Forelimb muscle (tissue), 1 donor: Measurements from ENCODE around the gene CDH8. TPM values are rescaled to one million over a fixed set of nuclear protein-coding genes. Genes with fewer than 3 reads are reported as not detected.
"Not testable (repeated sequence)": the region's sequence is repeated elsewhere in the genome, so short reads cannot be mapped to it uniquely, and the experiment has no call there.

Experiments
- DNase-seq: peaks from one replicate; pipeline ENCODE4 v3.0.0-alpha.2; 2013; ENCODE audit warnings: low read depth
- polyA plus RNA-seq: library from polyadenylated mRNA; unstranded; fragments of 120-200 nt; gene quantifications from one replicate; pipeline ENCODE4 v1.2.1, GENCODE V29; 2013; ENCODE audit not compliant: insufficient read length

CDH8 gene
- polyA plus RNA-seq, 1 donor: 1.4 TPM

GRCh38 chr16:61797296-61797795, 238.9 kb downstream of the CDH8 start:
- DNase-seq: no peak

GRCh38 chr16:61792194-61792909, 243.9 kb downstream of the CDH8 start:
- DNase-seq: no peak

GRCh38 chr16:61791464-61791863, 244.8 kb downstream of the CDH8 start:
- no peak for DNase-seq

GRCh38 chr16:61781855-61782254, 254.4 kb downstream of the CDH8 start:
- not testable (repeated sequence) for DNase-seq

GRCh38 chr16:61780161-61780560, 256.1 kb downstream of the CDH8 start:
- DNase-seq: no peak

- DNase-seq: no peak
Measured at GRCh38 chr16:61770301-61770700, 265.9 kb downstream of the CDH8 start.

GRCh38 chr16:61763991-61764390, 272.2 kb downstream of the CDH8 start:
- no peak for DNase-seq

GRCh38 chr16:61763013-61763412, 273.2 kb downstream of the CDH8 start:
- no peak for DNase-seq

- DNase-seq: no peak
Measured at GRCh38 chr16:61730997-61731396, 305.2 kb downstream of the CDH8 start.

- no peak for DNase-seq
Measured at GRCh38 chr16:61726701-61727100, 309.5 kb downstream of the CDH8 start.

- DNase-seq: no peak
Measured at GRCh38 chr16:61726125-61726524, 310.1 kb downstream of the CDH8 start.

- no peak for DNase-seq
Measured at GRCh38 chr16:61721544-61721943, 314.7 kb downstream of the CDH8 start.

- DNase-seq: no peak
Measured at GRCh38 chr16:61715393-61715792, 320.8 kb downstream of the CDH8 start.

- no peak for DNase-seq
Measured at GRCh38 chr16:61713787-61714186, 322.5 kb downstream of the CDH8 start.

GRCh38 chr16:61699640-61700039, 336.6 kb downstream of the CDH8 start:
- DNase-seq: not testable (repeated sequence)

GRCh38 chr16:61684541-61684940, 351.7 kb downstream of the CDH8 start:
- no peak for DNase-seq

- DNase-seq: no peak
Measured at GRCh38 chr16:61681673-61682072, 354.6 kb downstream of the CDH8 start.

GRCh38 chr16:61681124-61681523, 355.1 kb downstream of the CDH8 start:
- no peak for DNase-seq

- no peak for DNase-seq
Measured at GRCh38 chr16:61678182-61678581, 358.1 kb downstream of the CDH8 start.

GRCh38 chr16:61677776-61678175, 358.5 kb downstream of the CDH8 start:
- no peak for DNase-seq

- no peak for DNase-seq
Measured at GRCh38 chr16:61676740-61677139, 359.5 kb downstream of the CDH8 start.

GRCh38 chr16:61671161-61671560, 365.1 kb downstream of the CDH8 start:
- no peak for DNase-seq

- no peak for DNase-seq
Measured at GRCh38 chr16:61665512-61665911, 370.7 kb downstream of the CDH8 start.

- no peak for DNase-seq
Measured at GRCh38 chr16:61659936-61660335, 376.3 kb downstream of the CDH8 start.
